ENCODE measurements around the gene NFASC. TPM values are rescaled to one million over a fixed set of nuclear protein-coding genes. Genes with fewer than 3 reads are reported as not detected.

NFASC gene
- total and polyA plus RNA-seq, 4 donors: 0.23 to 5.4 (median 1.9) TPM

DNA sequence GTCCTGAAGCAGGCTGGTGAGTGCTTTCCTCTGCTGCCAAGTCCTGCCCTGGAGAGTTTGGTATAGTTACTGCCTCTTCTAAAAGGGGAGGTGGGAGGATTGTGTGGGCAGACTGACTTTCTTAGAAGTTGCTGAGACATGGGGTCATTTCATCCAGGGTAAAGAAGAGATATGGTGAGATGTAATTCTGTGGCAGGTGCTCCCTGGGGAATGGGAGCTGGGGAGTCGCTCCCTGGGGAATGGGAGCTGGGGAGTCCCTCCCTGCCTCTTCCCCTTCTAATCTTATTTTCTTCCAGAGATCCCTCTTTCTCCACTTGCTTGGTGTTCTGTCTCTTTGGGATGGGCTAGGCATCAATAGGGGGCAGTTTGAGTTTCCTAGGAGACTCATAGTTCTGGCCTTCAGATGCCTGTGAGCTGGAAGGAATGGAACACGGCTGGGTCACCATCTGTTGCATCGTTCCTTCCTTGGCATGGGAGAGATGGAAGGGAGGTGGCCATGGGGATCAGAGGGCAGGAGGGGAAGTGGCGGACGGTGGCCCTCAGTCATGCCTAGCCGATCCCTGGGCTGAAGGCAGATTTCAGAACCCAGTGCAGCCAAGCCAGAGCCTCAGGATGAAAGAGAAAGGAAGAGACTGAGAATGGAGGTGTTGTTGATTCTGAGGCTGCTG lies 59.0 kb downstream of the NFASC start:
- H3K4me3 ChIP-seq (ENCODE audit: low read depth in 1 of 3, low read length in 3 of 3): no peak overlapping the region
- no peaks in the 10 kb centered on the region for H3K27me3 ChIP-seq (ENCODE audit: control insufficient read depth in 4 of 4, insufficient read depth in 4 of 4, low read length in 3 of 4)
- H3K36me3 ChIP-seq (ENCODE audit: control insufficient read depth in 4 of 4, insufficient read depth in 3 of 4, low read depth in 1 of 4, low read length in 3 of 4): no peaks in the 10 kb centered on the region
- no peaks in the 10 kb centered on the region for H3K4me1 ChIP-seq (ENCODE audit: control insufficient read depth in 4 of 4, insufficient read depth in 4 of 4, low read length in 3 of 4)
- H3K27ac ChIP-seq (ENCODE audit: low read depth in 1 of 2, low read length in 2 of 2): no peak overlapping the region
- TF ChIP-seq, protein P1, sequence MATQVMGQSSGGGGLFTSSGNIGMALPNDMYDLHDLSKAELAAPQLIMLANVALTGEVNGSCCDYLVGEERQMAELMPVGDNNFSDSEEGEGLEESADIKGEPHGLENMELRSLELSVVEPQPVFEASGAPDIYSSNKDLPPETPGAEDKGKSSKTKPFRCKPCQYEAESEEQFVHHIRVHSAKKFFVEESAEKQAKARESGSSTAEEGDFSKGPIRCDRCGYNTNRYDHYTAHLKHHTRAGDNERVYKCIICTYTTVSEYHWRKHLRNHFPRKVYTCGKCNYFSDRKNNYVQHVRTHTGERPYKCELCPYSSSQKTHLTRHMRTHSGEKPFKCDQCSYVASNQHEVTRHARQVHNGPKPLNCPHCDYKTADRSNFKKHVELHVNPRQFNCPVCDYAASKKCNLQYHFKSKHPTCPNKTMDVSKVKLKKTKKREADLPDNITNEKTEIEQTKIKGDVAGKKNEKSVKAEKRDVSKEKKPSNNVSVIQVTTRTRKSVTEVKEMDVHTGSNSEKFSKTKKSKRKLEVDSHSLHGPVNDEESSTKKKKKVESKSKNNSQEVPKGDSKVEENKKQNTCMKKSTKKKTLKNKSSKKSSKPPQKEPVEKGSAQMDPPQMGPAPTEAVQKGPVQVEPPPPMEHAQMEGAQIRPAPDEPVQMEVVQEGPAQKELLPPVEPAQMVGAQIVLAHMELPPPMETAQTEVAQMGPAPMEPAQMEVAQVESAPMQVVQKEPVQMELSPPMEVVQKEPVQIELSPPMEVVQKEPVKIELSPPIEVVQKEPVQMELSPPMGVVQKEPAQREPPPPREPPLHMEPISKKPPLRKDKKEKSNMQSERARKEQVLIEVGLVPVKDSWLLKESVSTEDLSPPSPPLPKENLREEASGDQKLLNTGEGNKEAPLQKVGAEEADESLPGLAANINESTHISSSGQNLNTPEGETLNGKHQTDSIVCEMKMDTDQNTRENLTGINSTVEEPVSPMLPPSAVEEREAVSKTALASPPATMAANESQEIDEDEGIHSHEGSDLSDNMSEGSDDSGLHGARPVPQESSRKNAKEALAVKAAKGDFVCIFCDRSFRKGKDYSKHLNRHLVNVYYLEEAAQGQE (IDR thresholded peaks at IDR 0.05): no peak
- TF ChIP-seq JUND (IDR thresholded peaks at IDR 0.05) (no peak), YY1 (IDR thresholded peaks at IDR 0.05) (no peak), RAD21 (IDR thresholded peaks at IDR 0.05) (no peak), FOXA2 (IDR thresholded peaks at IDR 0.05) (no peak), TAF1 (conservative IDR thresholded peaks at IDR 0.05) (no peak), SP1 (IDR thresholded peaks at IDR 0.05) (no peak), HNF4G (IDR thresholded peaks at IDR 0.05) (no peak), EGR1 (IDR thresholded peaks at IDR 0.05; ENCODE audit: low read depth in 2 of 2) (no peak), FOXA1 (IDR thresholded peaks at IDR 0.05) (no peak), NR2F2 (IDR thresholded peaks at IDR 0.05) (no peak), RXRA (IDR thresholded peaks at IDR 0.05) (no peak), GABPA (IDR thresholded peaks at IDR 0.05 in 1 of 2, conservative IDR thresholded peaks at IDR 0.05 in 1 of 2) (no peak), HNF4A (conservative IDR thresholded peaks at IDR 0.05) (no peak)
- TF ChIP-seq, protein P2, sequence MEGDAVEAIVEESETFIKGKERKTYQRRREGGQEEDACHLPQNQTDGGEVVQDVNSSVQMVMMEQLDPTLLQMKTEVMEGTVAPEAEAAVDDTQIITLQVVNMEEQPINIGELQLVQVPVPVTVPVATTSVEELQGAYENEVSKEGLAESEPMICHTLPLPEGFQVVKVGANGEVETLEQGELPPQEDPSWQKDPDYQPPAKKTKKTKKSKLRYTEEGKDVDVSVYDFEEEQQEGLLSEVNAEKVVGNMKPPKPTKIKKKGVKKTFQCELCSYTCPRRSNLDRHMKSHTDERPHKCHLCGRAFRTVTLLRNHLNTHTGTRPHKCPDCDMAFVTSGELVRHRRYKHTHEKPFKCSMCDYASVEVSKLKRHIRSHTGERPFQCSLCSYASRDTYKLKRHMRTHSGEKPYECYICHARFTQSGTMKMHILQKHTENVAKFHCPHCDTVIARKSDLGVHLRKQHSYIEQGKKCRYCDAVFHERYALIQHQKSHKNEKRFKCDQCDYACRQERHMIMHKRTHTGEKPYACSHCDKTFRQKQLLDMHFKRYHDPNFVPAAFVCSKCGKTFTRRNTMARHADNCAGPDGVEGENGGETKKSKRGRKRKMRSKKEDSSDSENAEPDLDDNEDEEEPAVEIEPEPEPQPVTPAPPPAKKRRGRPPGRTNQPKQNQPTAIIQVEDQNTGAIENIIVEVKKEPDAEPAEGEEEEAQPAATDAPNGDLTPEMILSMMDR (IDR thresholded peaks at IDR 0.05; ENCODE audit: low read depth, low read length, missing input control): no peak
- TF ChIP-seq, protein P3, sequence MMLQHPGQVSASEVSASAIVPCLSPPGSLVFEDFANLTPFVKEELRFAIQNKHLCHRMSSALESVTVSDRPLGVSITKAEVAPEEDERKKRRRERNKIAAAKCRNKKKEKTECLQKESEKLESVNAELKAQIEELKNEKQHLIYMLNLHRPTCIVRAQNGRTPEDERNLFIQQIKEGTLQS (IDR thresholded peaks at IDR 0.05): no peak
- TF ChIP-seq, protein P4, sequence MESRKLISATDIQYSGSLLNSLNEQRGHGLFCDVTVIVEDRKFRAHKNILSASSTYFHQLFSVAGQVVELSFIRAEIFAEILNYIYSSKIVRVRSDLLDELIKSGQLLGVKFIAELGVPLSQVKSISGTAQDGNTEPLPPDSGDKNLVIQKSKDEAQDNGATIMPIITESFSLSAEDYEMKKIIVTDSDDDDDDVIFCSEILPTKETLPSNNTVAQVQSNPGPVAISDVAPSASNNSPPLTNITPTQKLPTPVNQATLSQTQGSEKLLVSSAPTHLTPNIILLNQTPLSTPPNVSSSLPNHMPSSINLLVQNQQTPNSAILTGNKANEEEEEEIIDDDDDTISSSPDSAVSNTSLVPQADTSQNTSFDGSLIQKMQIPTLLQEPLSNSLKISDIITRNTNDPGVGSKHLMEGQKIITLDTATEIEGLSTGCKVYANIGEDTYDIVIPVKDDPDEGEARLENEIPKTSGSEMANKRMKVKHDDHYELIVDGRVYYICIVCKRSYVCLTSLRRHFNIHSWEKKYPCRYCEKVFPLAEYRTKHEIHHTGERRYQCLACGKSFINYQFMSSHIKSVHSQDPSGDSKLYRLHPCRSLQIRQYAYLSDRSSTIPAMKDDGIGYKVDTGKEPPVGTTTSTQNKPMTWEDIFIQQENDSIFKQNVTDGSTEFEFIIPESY (IDR thresholded peaks at IDR 0.05): no peak
- TF ChIP-seq, protein P5, sequence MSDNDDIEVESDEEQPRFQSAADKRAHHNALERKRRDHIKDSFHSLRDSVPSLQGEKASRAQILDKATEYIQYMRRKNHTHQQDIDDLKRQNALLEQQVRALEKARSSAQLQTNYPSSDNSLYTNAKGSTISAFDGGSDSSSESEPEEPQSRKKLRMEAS (IDR thresholded peaks at IDR 0.05): no peak
- no peak for DNase-seq (ENCODE audit: low spot score)
- no peaks in the 10 kb centered on the region for H3K9me3 ChIP-seq (ENCODE audit: control insufficient read depth in 4 of 4, low read length in 3 of 4)
- H3K9ac ChIP-seq (ENCODE audit: low read depth in 1 of 2, low read length in 2 of 2): no peak overlapping the region
- 85% methylated on average over 6 of the region's 6 CpGs for WGBS
